Body of pancreas (tissue), 4 donors: Measurements from ENCODE around the gene PPP1R13B. TPM values are rescaled to one million over a fixed set of nuclear protein-coding genes. Genes with fewer than 3 reads are reported as not detected.
"Not testable (repeated sequence)": the region's sequence is repeated elsewhere in the genome, so short reads cannot be mapped to it uniquely, and the experiment has no call there.

ENCODE experiments used
- ATAC-seq: fragments of 150-250 bp; one replicate; pipeline ENCODE4 v1.9.1; 2016
- DNase-seq, 4 donors: peaks; one replicate each; pipeline ENCODE4 v3.0.0-alpha.2; 2019
- H3K27ac ChIP-seq, 4 donors: fragments of 200-600 bp; sonication (generic); 1 replicate in 3 of 4; 2 replicates in 1 of 4; pipeline versions ENCODE4 v1.5.1 to v1.6.1; 2016 to 2019; ENCODE audit warnings: mild to moderate bottlenecking in 1 of 4, mixed read lengths in 1 of 4, moderate library complexity in 1 of 4
- H3K27me3 ChIP-seq, 2 donors: fragments of 200-600 bp; sonication (generic); one replicate each; pipeline ENCODE4 v1.6.0; 2016; ENCODE audit warnings: mild to moderate bottlenecking in 1 of 2
- H3K36me3 ChIP-seq, 2 donors: fragments of 200-600 bp; sonication (generic); replicated peaks in 1 of 2; 2 replicates each; pipeline ENCODE4 v1.5.1; 2016; ENCODE audit warnings: low read depth in 2 of 2; ENCODE audit not compliant: insufficient read depth in 1 of 2
- H3K4me1 ChIP-seq: fragments of 200-600 bp; sonication (generic); one replicate; pipeline ENCODE4 v1.6.0; 2016
- H3K4me3 ChIP-seq, 2 donors: fragments of 200-600 bp; sonication (generic); 1 replicate in 1 of 2; 2 replicates in 1 of 2; pipeline ENCODE4 v1.5.1; 2016 to 2019
- H3K9me3 ChIP-seq, 3 donors: fragments of 200-600 bp; sonication (generic); 1 replicate in 2 of 3; 2 replicates in 1 of 3; pipeline ENCODE4 v1.5.1; 2016
- CTCF ChIP-seq, 7 experiments: fragments of 450-650 bp in 4 of 7; fragments of 200-600 bp in 3 of 7; sonication (generic) in 3 of 7; IDR thresholded peaks; one replicate each; pipeline ENCODE4 v1.5.1; 2016 to 2019; ENCODE audit warnings: antibody characterized with exemption in 7 of 7
- POLR2A ChIP-seq, 3 donors: fragments of 450-650 bp; IDR thresholded peaks; one replicate each; pipeline ENCODE4 v1.6.1; 2016; ENCODE audit warnings: antibody characterized with exemption in 3 of 3, mild to moderate bottlenecking in 2 of 3
- WGBS, 2 donors: methylation state at CpG; one replicate each; pipeline ENCODE4 v1.1.5; 2017; 5-methylcytosine and 5-hydroxymethylcytosine counted together
- intact Hi-C: fragments of 100-400 bp; cut with DNase I; formaldehyde crosslinking; loops from one replicate; pipeline ENCODE4 v1.15.1; 2023
- total RNA-seq, 2 donors: library from RNA; depleted of rRNA; stranded (reverse); fragments of >200 nt; gene quantifications; one replicate each; pipeline ENCODE4 v1.1.0, GENCODE V29; 2016

The PPP1R13B gene
- total RNA-seq, 2 donors from 2014 or later = 12.5 to 36.3 TPM

DNA sequence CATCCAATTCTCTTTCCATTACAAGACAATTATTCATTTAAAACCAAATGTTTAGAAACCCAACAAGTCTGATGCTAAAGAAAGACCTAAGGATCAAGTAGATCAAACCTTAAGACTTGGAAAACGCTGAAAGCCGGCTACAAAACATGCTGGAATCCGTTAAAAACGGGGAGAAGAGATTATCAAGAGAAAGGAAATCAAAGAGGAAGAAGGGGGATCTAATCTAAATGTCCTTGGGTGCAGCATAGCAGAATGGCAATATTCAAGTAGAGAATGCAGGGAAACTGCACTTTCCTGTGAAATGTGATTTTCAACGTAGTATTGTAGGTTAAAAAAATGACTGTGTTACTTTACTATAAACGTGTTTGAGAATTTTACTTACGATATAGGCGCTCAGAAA is 1.3 kb downstream of the PPP1R13B start:
- Histone ChIP-seq H3K9me3 (no peaks in the 10 kb centered on the region), H3K27me3 (no peaks in the 10 kb centered on the region), H3K36me3 (no peaks in the 10 kb centered on the region), H3K4me3 (peak overlapping the region in 1 of 2 donors; percentile 42), H3K27ac (peak overlapping the region; percentile 72 to 89 (median 82)), H3K4me1 (peaks cover 34% of the 10 kb centered on the region)
- ATAC-seq = no peak
- TF ChIP-seq CTCF (IDR thresholded peaks at IDR 0.05) (no peak), POLR2A (IDR thresholded peaks at IDR 0.05) (no peak)
- intact Hi-C loops = no loop called here
- DNase-seq = no peak
- WGBS, 2 donors = 10 to 13% methylated on average over 8 of the region's 8 CpGs

- Histone ChIP-seq H3K27ac (peak overlapping the region in 1 of 4 donors; percentile 89), H3K36me3 (no peaks in the 10 kb centered on the region), H3K9me3 (no peaks in the 10 kb centered on the region), H3K4me1 (peaks cover 37% of the 10 kb centered on the region), H3K27me3 (no peaks in the 10 kb centered on the region), H3K4me3 (no peak overlapping the region)
- 49 to 50% methylated on average over 5 of the region's 5 CpGs for WGBS, 2 donors
- ATAC-seq = no peak
- intact Hi-C loops = no loop called here
- TF ChIP-seq CTCF (IDR thresholded peaks at IDR 0.05) (no peak), POLR2A (IDR thresholded peaks at IDR 0.05) (no peak)
- no peak for DNase-seq
Observed at GRCh38 chr14:103845327-103845726, 2.0 kb downstream of the PPP1R13B start.

- peaks cover 37% of the 10 kb centered on the region for H3K4me1 ChIP-seq
- H3K4me3 ChIP-seq, H3K27me3 ChIP-seq, ATAC-seq, intact Hi-C loops, H3K27ac ChIP-seq, H3K36me3 ChIP-seq, DNase-seq, H3K9me3 ChIP-seq: not testable (repeated sequence)
- WGBS, 2 donors = 82 to 88% methylated on average over 10 to 12 of the region's 12 CpGs
Observed at GRCh38 chr14:103841265-103841664, 6.1 kb downstream of the PPP1R13B start.

GRCh38 chr14:103840014-103840413 is 7.4 kb downstream of the PPP1R13B start:
- intact Hi-C loops = no loop called here
- WGBS, 2 donors = 21 to 30% methylated on average over 2 of the region's 2 CpGs
- DNase-seq (no peak), ATAC-seq (no peak)
- Histone ChIP-seq H3K9me3 (no peaks in the 10 kb centered on the region), H3K4me3 (no peak overlapping the region), H3K27me3 (no peaks in the 10 kb centered on the region), H3K4me1 (peaks cover 25% of the 10 kb centered on the region), H3K27ac (no peak overlapping the region), H3K36me3 (no peaks in the 10 kb centered on the region)
- TF ChIP-seq POLR2A (IDR thresholded peaks at IDR 0.05) = no peak
- TF ChIP-seq CTCF (IDR thresholded peaks at IDR 0.05) = no peak

DNA sequence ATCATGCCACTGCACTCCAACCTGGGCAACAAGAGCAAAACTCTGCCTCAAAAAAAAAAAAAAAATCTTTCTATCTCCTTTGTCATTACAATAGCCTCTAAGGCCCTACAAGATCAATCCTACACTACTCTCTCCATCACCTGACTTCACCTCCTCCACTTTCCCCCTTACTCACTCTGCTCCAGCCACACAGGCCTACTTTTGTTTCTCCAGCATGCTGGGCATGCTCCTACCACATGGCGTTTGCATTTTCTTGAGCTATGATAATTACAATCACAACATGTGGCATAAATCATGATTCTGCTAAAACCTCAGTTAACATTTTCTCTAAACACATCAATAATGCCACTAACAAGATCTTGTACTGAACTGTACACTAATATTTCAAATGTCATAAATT is 7.8 kb downstream of the PPP1R13B start:
- Histone ChIP-seq H3K4me1 (peaks cover 21% of the 10 kb centered on the region), H3K36me3 (no peaks in the 10 kb centered on the region), H3K4me3 (no peak overlapping the region), H3K9me3 (no peaks in the 10 kb centered on the region), H3K27me3 (no peaks in the 10 kb centered on the region), H3K27ac (no peak overlapping the region)
- intact Hi-C loops = no loop called here
- no peak for TF ChIP-seq CTCF (IDR thresholded peaks at IDR 0.05)
- TF ChIP-seq POLR2A (IDR thresholded peaks at IDR 0.05) = no peak
- ATAC-seq (no peak), DNase-seq (no peak)
- 36 to 41% methylated on average over 1 of the region's 1 CpG for WGBS, 2 donors
